ENCODE data around the gene VIPR2.

DNA sequence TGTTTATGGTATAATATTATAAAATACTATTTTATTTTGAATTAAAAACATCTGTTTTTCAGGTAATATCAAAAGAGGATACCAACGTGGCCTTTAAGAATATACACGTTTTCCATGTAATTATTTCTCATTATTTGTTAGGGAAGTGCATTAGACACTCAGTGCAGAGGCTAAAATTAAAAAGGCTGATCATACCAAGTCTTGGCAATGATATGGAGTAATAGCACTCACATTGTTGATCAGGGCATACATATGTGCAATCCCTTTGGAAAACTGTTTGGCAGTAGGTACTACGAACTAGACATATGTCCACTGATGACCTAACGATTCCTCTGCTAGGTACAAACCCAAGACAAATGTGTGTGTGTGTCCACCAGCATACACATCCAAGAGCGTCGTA lies 20.7 kb upstream of the VIPR2 start:
- no peak for TF ChIP-seq POLR2AphosphoS5 (IDR thresholded peaks at IDR 0.05)
- TF ChIP-seq, protein P1, sequence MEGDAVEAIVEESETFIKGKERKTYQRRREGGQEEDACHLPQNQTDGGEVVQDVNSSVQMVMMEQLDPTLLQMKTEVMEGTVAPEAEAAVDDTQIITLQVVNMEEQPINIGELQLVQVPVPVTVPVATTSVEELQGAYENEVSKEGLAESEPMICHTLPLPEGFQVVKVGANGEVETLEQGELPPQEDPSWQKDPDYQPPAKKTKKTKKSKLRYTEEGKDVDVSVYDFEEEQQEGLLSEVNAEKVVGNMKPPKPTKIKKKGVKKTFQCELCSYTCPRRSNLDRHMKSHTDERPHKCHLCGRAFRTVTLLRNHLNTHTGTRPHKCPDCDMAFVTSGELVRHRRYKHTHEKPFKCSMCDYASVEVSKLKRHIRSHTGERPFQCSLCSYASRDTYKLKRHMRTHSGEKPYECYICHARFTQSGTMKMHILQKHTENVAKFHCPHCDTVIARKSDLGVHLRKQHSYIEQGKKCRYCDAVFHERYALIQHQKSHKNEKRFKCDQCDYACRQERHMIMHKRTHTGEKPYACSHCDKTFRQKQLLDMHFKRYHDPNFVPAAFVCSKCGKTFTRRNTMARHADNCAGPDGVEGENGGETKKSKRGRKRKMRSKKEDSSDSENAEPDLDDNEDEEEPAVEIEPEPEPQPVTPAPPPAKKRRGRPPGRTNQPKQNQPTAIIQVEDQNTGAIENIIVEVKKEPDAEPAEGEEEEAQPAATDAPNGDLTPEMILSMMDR (IDR thresholded peaks at IDR 0.05) = no peak
